Mesenchymal stem cell (in vitro differentiated cells and primary cell): ENCODE data around the gene SFRP5.

Experiments used
- DNase-seq: peaks from one replicate; pipeline ENCODE4 v3.0.0-alpha.2; 2013
- H2AFZ ChIP-seq: one replicate; pipeline ENCODE4 v1.6.1; 2013; ENCODE audit warnings: low read depth, mild to moderate bottlenecking, control low read depth, inconsistent platforms, low read length, moderate library complexity
- H2AK5ac ChIP-seq: 2 replicates; pipeline ENCODE4 v1.6.1; 2013; ENCODE audit warnings: low read length, moderate library complexity, mild to moderate bottlenecking, inconsistent platforms; ENCODE audit not compliant: severe bottlenecking
- H2BK120ac ChIP-seq: one replicate; pipeline ENCODE4 v1.6.1; 2013; ENCODE audit warnings: low read depth, mild to moderate bottlenecking, inconsistent platforms, low read length, moderate library complexity
- H2BK12ac ChIP-seq, 2 experiments: one replicate each; pipeline ENCODE4 v1.6.1; 2013; ENCODE audit warnings: inconsistent platforms in 2 of 2, low read length in 2 of 2, mild to moderate bottlenecking in 2 of 2, moderate library complexity in 2 of 2, control low read depth in 1 of 2
- H2BK15ac ChIP-seq: one replicate; pipeline ENCODE4 v1.6.1; 2013; ENCODE audit warnings: mild to moderate bottlenecking, low read depth, inconsistent platforms; ENCODE audit not compliant: poor library complexity, severe bottlenecking
- H2BK5ac ChIP-seq: 2 replicates; pipeline ENCODE4 v1.6.1; 2013; ENCODE audit warnings: low read depth, mild to moderate bottlenecking, low read length, control low read depth, inconsistent platforms; ENCODE audit not compliant: poor library complexity, severe bottlenecking
- H3K14ac ChIP-seq, 2 experiments: one replicate each; pipeline ENCODE4 v1.6.1; 2013; ENCODE audit warnings: inconsistent platforms in 2 of 2, low read length in 2 of 2, control low read depth in 1 of 2, mild to moderate bottlenecking in 1 of 2, moderate library complexity in 1 of 2
- H3K18ac ChIP-seq, 2 experiments: one replicate each; pipeline ENCODE4 v1.6.1; 2013; ENCODE audit warnings: inconsistent platforms in 2 of 2, low read length in 2 of 2, control low read depth in 1 of 2, low read depth in 1 of 2, mild to moderate bottlenecking in 1 of 2
- H3K23ac ChIP-seq, 2 experiments: one replicate each; pipeline ENCODE4 v1.6.1; 2013; ENCODE audit warnings: inconsistent platforms in 2 of 2, low read length in 2 of 2, mild to moderate bottlenecking in 2 of 2, moderate library complexity in 2 of 2, control low read depth in 1 of 2
- H3K27ac ChIP-seq: 2 replicates; pipeline ENCODE4 v1.5.1; 2013; ENCODE audit warnings: mild to moderate bottlenecking, moderate library complexity, low read length, control low read depth, inconsistent platforms; ENCODE audit not compliant: poor library complexity, severe bottlenecking
- H3K27me3 ChIP-seq, 2 experiments: 2 replicates each; pipeline versions ENCODE4 v1.6.1 to v1.7.0; 2013; ENCODE audit warnings: low read length in 2 of 2, mild to moderate bottlenecking in 2 of 2, moderate library complexity in 2 of 2, control low read depth in 1 of 2, inconsistent platforms in 1 of 2; ENCODE audit not compliant: control insufficient read depth in 1 of 2, insufficient read depth in 1 of 2
- H3K36me3 ChIP-seq, 2 experiments: 2 replicates each; pipeline versions ENCODE4 v1.6.1 to v1.7.0; 2013; ENCODE audit warnings: low read length in 2 of 2, control low read depth in 1 of 2, inconsistent platforms in 1 of 2, low read depth in 1 of 2, mild to moderate bottlenecking in 1 of 2; ENCODE audit not compliant: insufficient read depth in 2 of 2, control insufficient read depth in 1 of 2
- H3K4ac ChIP-seq, 2 experiments: one replicate each; pipeline ENCODE4 v1.6.1; 2013; ENCODE audit warnings: inconsistent platforms in 2 of 2, low read length in 2 of 2, mild to moderate bottlenecking in 2 of 2, moderate library complexity in 2 of 2, control low read depth in 1 of 2, low read depth in 1 of 2
- H3K4me1 ChIP-seq: 2 replicates; pipeline ENCODE4 v1.6.1; 2013; ENCODE audit warnings: low read depth, low read length, control low read depth; ENCODE audit not compliant: control insufficient read depth, insufficient read depth
- H3K4me2 ChIP-seq: 2 replicates; pipeline ENCODE4 v1.6.1; 2013; ENCODE audit warnings: low read length, mild to moderate bottlenecking, inconsistent platforms; ENCODE audit not compliant: poor library complexity, severe bottlenecking
- H3K4me3 ChIP-seq, 2 experiments: 2 replicates each; pipeline versions ENCODE4 v1.5.1 to v1.7.0; 2013; ENCODE audit warnings: low read length in 2 of 2, mild to moderate bottlenecking in 2 of 2, control low read depth in 1 of 2, low read depth in 1 of 2; ENCODE audit not compliant: insufficient read depth in 1 of 2
- H3K79me1 ChIP-seq: replicated peaks from 2 replicates; pipeline ENCODE4 v1.6.1; 2013; ENCODE audit warnings: mild to moderate bottlenecking, control low read depth, low read length, inconsistent platforms; ENCODE audit not compliant: poor library complexity, severe bottlenecking
- H3K9ac ChIP-seq: 2 replicates; pipeline ENCODE4 v1.7.0; 2013; ENCODE audit warnings: mild to moderate bottlenecking, low read length, moderate library complexity
- H3K9me3 ChIP-seq: 2 replicates; pipeline ENCODE4 v1.7.0; 2013; ENCODE audit warnings: mild to moderate bottlenecking, low read length; ENCODE audit not compliant: control insufficient read depth
- H4K8ac ChIP-seq: one replicate; pipeline ENCODE4 v1.6.1; 2013; ENCODE audit warnings: inconsistent platforms, mild to moderate bottlenecking, low read length, moderate library complexity
- H4K91ac ChIP-seq: one replicate; pipeline ENCODE4 v1.6.1; 2013; ENCODE audit warnings: mild to moderate bottlenecking, low read length, inconsistent platforms
- WGBS: methylation state at CpG from one replicate; pipeline ENCODE4 v1.1.7; 2013; ENCODE audit warnings: mixed read lengths; 5-methylcytosine and 5-hydroxymethylcytosine counted together

Gene SFRP5

GRCh38 chr10:97763947-97764346 lies 7.9 kb downstream of the SFRP5 start:
- Histone ChIP-seq H3K36me3 (peaks cover 37 to 46% of the 10 kb centered on the region in 2 experiments), H3K79me1 (peaks cover 12% of the 10 kb centered on the region), H3K27ac (no peak overlapping the region), H3K9me3 (no peaks in the 10 kb centered on the region), H3K23ac (no peak overlapping the region), H3K14ac (no peak overlapping the region), H3K4me2 (no peak overlapping the region), H4K91ac (no peak overlapping the region), H2AK5ac (no peak overlapping the region), H2BK12ac (no peak overlapping the region), H2BK5ac (peak overlapping the region; percentile 4), H2BK15ac (no peak overlapping the region), H4K8ac (no peak overlapping the region), H3K4me1 (peaks cover 32% of the 10 kb centered on the region), H3K4ac (no peak overlapping the region), H2AFZ (no peak overlapping the region), H2BK120ac (no peak overlapping the region), H3K4me3 (no peak overlapping the region), H3K9ac (no peak overlapping the region), H3K18ac (no peak overlapping the region), H3K27me3 (peaks cover 0 to 11% of the 10 kb centered on the region in 2 experiments)
- no peak for DNase-seq
- WGBS = 100% methylated on average over 3 of the region's 3 CpGs

DNA sequence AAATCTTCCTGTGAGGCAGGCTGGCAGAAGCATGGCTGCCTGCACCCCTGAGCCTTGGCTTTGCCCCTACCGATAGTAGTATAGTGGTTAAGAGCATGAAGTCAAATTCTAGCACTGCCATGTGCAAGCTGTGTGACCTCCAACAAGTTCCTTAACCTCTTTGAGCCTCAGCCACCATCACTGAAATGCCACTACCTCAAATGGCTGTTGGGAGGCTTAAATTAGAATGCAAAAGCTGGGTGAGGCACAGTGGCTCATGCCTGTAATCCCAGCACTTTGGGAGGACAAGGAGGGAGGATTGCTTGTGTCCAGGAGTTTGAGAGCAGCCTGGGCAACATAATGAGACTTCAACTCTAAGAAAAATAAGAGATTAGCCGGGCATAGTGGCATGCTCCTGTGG lies 8.4 kb downstream of the SFRP5 start:
- Histone ChIP-seq H2AFZ (no peak overlapping the region), H3K23ac (no peak overlapping the region), H3K27ac (peak overlapping the region; percentile 22), H3K4me3 (no peak overlapping the region), H2BK120ac (no peak overlapping the region), H3K9ac (no peak overlapping the region), H2BK5ac (no peak overlapping the region), H2AK5ac (no peak overlapping the region), H3K79me1 (peaks cover 12% of the 10 kb centered on the region), H3K9me3 (no peaks in the 10 kb centered on the region), H3K27me3 (peaks cover 0 to 7% of the 10 kb centered on the region in 2 experiments), H4K8ac (no peak overlapping the region), H3K36me3 (peaks cover 37 to 48% of the 10 kb centered on the region in 2 experiments), H2BK15ac (no peak overlapping the region), H3K4me2 (no peak overlapping the region), H3K18ac (no peak overlapping the region), H3K14ac (no peak overlapping the region), H2BK12ac (no peak overlapping the region), H3K4me1 (peaks cover 32% of the 10 kb centered on the region), H3K4ac (no peak overlapping the region), H4K91ac (no peak overlapping the region)
- no peak for DNase-seq
- 96% methylated on average over 2 of the region's 2 CpGs for WGBS

- Histone ChIP-seq H4K8ac (no peak overlapping the region), H2AK5ac (peak overlapping the region; percentile 21), H2BK120ac (no peak overlapping the region), H2BK15ac (no peak overlapping the region), H3K14ac (no peak overlapping the region), H3K23ac (no peak overlapping the region), H3K27me3 (peaks cover 0 to 1% of the 10 kb centered on the region in 2 experiments), H2AFZ (no peak overlapping the region), H3K4me3 (no peak overlapping the region), H3K4me2 (no peak overlapping the region), H3K4ac (no peak overlapping the region), H3K4me1 (peaks cover 32% of the 10 kb centered on the region), H3K27ac (peak overlapping the region; percentile 22), H2BK5ac (no peak overlapping the region), H2BK12ac (no peak overlapping the region), H3K9ac (no peak overlapping the region), H3K79me1 (peaks cover 12% of the 10 kb centered on the region), H4K91ac (no peak overlapping the region), H3K36me3 (peaks cover 38 to 48% of the 10 kb centered on the region in 2 experiments), H3K9me3 (no peaks in the 10 kb centered on the region), H3K18ac (no peak overlapping the region)
- 68% methylated on average over 5 of the region's 5 CpGs for WGBS
- DNase-seq = no peak
Measured at GRCh38 chr10:97762816-97763215, 9.0 kb downstream of the SFRP5 start.

- Histone ChIP-seq H3K9ac (no peak overlapping the region), H2AFZ (no peak overlapping the region), H4K8ac (no peak overlapping the region), H3K4me2 (no peak overlapping the region), H2BK12ac (no peak overlapping the region), H2BK120ac (no peak overlapping the region), H3K14ac (no peak overlapping the region), H2AK5ac (no peak overlapping the region), H3K4ac (no peak overlapping the region), H3K9me3 (no peaks in the 10 kb centered on the region), H3K4me1 (peaks cover 32% of the 10 kb centered on the region), H4K91ac (no peak overlapping the region), H3K36me3 (peaks cover 45 to 51% of the 10 kb centered on the region in 2 experiments), H3K23ac (no peak overlapping the region), H3K79me1 (peaks cover 12% of the 10 kb centered on the region), H3K27ac (no peak overlapping the region), H3K4me3 (no peak overlapping the region), H3K18ac (no peak overlapping the region), H3K27me3 (no peaks in the 10 kb centered on the region), H2BK15ac (no peak overlapping the region), H2BK5ac (no peak overlapping the region)
- 95% methylated on average over 10 of the region's 10 CpGs for WGBS
- DNase-seq = no peak
Measured at GRCh38 chr10:97762056-97762455, 9.7 kb downstream of the SFRP5 start.
